WTC11 (cell line): ENCODE data around the gene TMEM19. TPM values are rescaled to one million over a fixed set of nuclear protein-coding genes. Genes with fewer than 3 reads are reported as not detected.

Experiments used
- ATAC-seq: fragments of 200-7000 bp; cut with Tn5 transposase; 2 replicates; pipeline ENCODE4 v1.10.0; 2021; ENCODE audit warnings: mild to moderate bottlenecking, moderate library complexity
- CTCF ChIA-PET: fragments of 300-600 bp; sonication (Branson Sonifier 250); formaldehyde crosslinking; loops from one replicate; lab custom pipeline; 2021; ENCODE audit warnings: antibody characterized with exemption; lab: Charles Lee
- POLR2A ChIA-PET: fragments of 350-600 bp; sonication (Branson Sonifier 250); formaldehyde crosslinking; loops from one replicate; lab custom pipeline; 2021; ENCODE audit warnings: antibody characterized with exemption; lab: Charles Lee
- DNase-seq: peaks from one replicate; pipeline ENCODE4 v3.0.0; 2021; ENCODE audit warnings: low spot score
- H3K27ac Mint-ChIP-seq: 2 replicates; pipeline ENCODE4 v1.8.0; 2021; ENCODE audit warnings: mixed read lengths
- H3K27me3 Mint-ChIP-seq: 2 replicates; pipeline ENCODE4 v1.8.0; 2021; ENCODE audit warnings: low read depth, mild to moderate bottlenecking, moderate library complexity, mixed read lengths
- H3K36me3 Mint-ChIP-seq: 2 replicates; pipeline ENCODE4 v1.8.0; 2021; ENCODE audit warnings: mixed read lengths
- H3K4me1 Mint-ChIP-seq: 2 replicates; pipeline ENCODE4 v1.8.0; 2022; ENCODE audit warnings: mixed read lengths
- H3K4me3 Mint-ChIP-seq: 2 replicates; pipeline ENCODE4 v1.8.0; 2021; ENCODE audit warnings: mild to moderate bottlenecking, moderate library complexity, mixed read lengths
- H3K9me3 Mint-ChIP-seq: 2 replicates; pipeline ENCODE4 v1.8.0; 2021; ENCODE audit warnings: mixed read lengths
- CBFB ChIP-seq: sonication (generic); formaldehyde crosslinking; IDR thresholded peaks from 2 replicates; pipeline ENCODE4 v1.8.1; 2022; ENCODE audit warnings: mild to moderate bottlenecking, low read depth, missing genetic modification reagents
- EMX1 ChIP-seq: fragments of 250-450 bp; sonication (Bioruptor Pico); IDR thresholded peaks from 2 replicates; pipeline ENCODE4 v1.8.0; 2021; ENCODE audit warnings: mild to moderate bottlenecking
- ESRRA ChIP-seq: sonication (generic); formaldehyde crosslinking; IDR thresholded peaks from 2 replicates; pipeline ENCODE4 v1.8.1; 2022; ENCODE audit warnings: mild to moderate bottlenecking, missing genetic modification reagents, borderline replicate concordance
- GTF2I ChIP-seq: fragments of 250-450 bp; sonication (Bioruptor Pico); conservative IDR thresholded peaks from 2 replicates; pipeline ENCODE4 v1.4.0; 2021; ENCODE audit warnings: mild to moderate bottlenecking
- MYBL2 ChIP-seq: sonication (generic); formaldehyde crosslinking; IDR thresholded peaks from 2 replicates; pipeline ENCODE4 v1.8.1; 2023; ENCODE audit warnings: mild to moderate bottlenecking, moderate library complexity, missing genetic modification reagents
- NFYB ChIP-seq: sonication (generic); formaldehyde crosslinking; conservative IDR thresholded peaks from 2 replicates; pipeline ENCODE4 v1.8.0; 2022; ENCODE audit warnings: low read depth, missing genetic modification reagents
- NR2C2 ChIP-seq: sonication (generic); formaldehyde crosslinking; IDR thresholded peaks from 2 replicates; pipeline ENCODE4 v1.8.0; 2022; ENCODE audit warnings: mild to moderate bottlenecking, missing genetic modification reagents
- NR3C1 ChIP-seq: sonication (generic); formaldehyde crosslinking; conservative IDR thresholded peaks from 2 replicates; pipeline ENCODE4 v1.8.1; 2023; ENCODE audit warnings: low read depth, mild to moderate bottlenecking, missing genetic modification reagents
- PRRX2 ChIP-seq: fragments of 250-450 bp; sonication (Bioruptor Pico); IDR thresholded peaks from 2 replicates; pipeline ENCODE4 v1.8.0; 2021; ENCODE audit warnings: mild to moderate bottlenecking
- TCF7 ChIP-seq: sonication (generic); formaldehyde crosslinking; IDR thresholded peaks from 2 replicates; pipeline ENCODE4 v1.8.0; 2022; ENCODE audit warnings: mild to moderate bottlenecking, low read depth, missing genetic modification reagents, moderate library complexity
- TP53 ChIP-seq: sonication (generic); formaldehyde crosslinking; IDR thresholded peaks from 2 replicates; pipeline ENCODE4 v1.8.1; 2023; ENCODE audit warnings: mild to moderate bottlenecking, missing genetic modification reagents
- ZBTB21 ChIP-seq: sonication (generic); formaldehyde crosslinking; IDR thresholded peaks from 2 replicates; pipeline ENCODE4 v1.8.1; 2023; ENCODE audit warnings: mild to moderate bottlenecking, missing genetic modification reagents, borderline replicate concordance
- ZNF121 ChIP-seq: sonication (generic); formaldehyde crosslinking; IDR thresholded peaks from 2 replicates; pipeline ENCODE4 v1.8.0; 2023; ENCODE audit warnings: missing genetic modification reagents
- ZNF219 ChIP-seq: sonication (generic); formaldehyde crosslinking; IDR thresholded peaks from 2 replicates; pipeline ENCODE4 v1.8.0; 2023; ENCODE audit warnings: missing genetic modification reagents, mild to moderate bottlenecking, borderline replicate concordance
- ZNF396 ChIP-seq: fragments of 250-450 bp; sonication (Bioruptor Pico); IDR thresholded peaks from 2 replicates; pipeline ENCODE4 v1.8.0; 2021; ENCODE audit warnings: mild to moderate bottlenecking, moderate library complexity, borderline replicate concordance
- ZNF416 ChIP-seq: fragments of 250-450 bp; sonication (Bioruptor Pico); IDR thresholded peaks from 2 replicates; pipeline ENCODE4 v1.9.0; 2021; ENCODE audit warnings: mild to moderate bottlenecking, inconsistent platforms
- ZNF671 ChIP-seq: fragments of 250-450 bp; sonication (Bioruptor Pico); IDR thresholded peaks from 2 replicates; pipeline ENCODE4 v1.8.0; 2021; ENCODE audit warnings: mild to moderate bottlenecking
- total RNA-seq: library from RNA; stranded (reverse); gene quantifications from 3 replicates; pipeline ENCODE4 v1.2.3, GENCODE V29; 2021
- TF ChIP-seq, protein P1 (sequence below): fragments of 250-450 bp; sonication (Bioruptor Pico); IDR thresholded peaks from 2 replicates; pipeline ENCODE4 v1.9.0; 2021; ENCODE audit warnings: mild to moderate bottlenecking
- TF ChIP-seq, protein P2 (sequence below): sonication (generic); formaldehyde crosslinking; IDR thresholded peaks from 2 replicates; pipeline ENCODE4 v1.8.0; 2022; ENCODE audit warnings: mild to moderate bottlenecking, missing genetic modification reagents
- TF ChIP-seq, protein P3 (sequence below): sonication (generic); formaldehyde crosslinking; IDR thresholded peaks from 2 replicates; pipeline ENCODE4 v1.8.1; 2023; ENCODE audit warnings: mild to moderate bottlenecking, missing genetic modification reagents, borderline replicate concordance
- TF ChIP-seq, protein P4 (sequence below): sonication (generic); formaldehyde crosslinking; IDR thresholded peaks from 2 replicates; pipeline ENCODE4 v1.8.1; 2023; ENCODE audit warnings: mild to moderate bottlenecking, missing genetic modification reagents, moderate library complexity
- TF ChIP-seq, protein P5 (sequence below): sonication (generic); formaldehyde crosslinking; IDR thresholded peaks from 2 replicates; pipeline ENCODE4 v1.8.1; 2022; ENCODE audit warnings: mild to moderate bottlenecking, moderate library complexity, missing genetic modification reagents
- TF ChIP-seq, protein P6 (sequence below): sonication (generic); formaldehyde crosslinking; IDR thresholded peaks from 2 replicates; pipeline ENCODE4 v1.8.1; 2022; ENCODE audit warnings: mild to moderate bottlenecking, missing genetic modification reagents, moderate library complexity, borderline replicate concordance
- TF ChIP-seq, protein P7 (sequence below): sonication (generic); formaldehyde crosslinking; IDR thresholded peaks from 2 replicates; pipeline ENCODE4 v1.8.0; 2022; ENCODE audit warnings: mild to moderate bottlenecking, missing genetic modification reagents

The TMEM19 gene
- total RNA-seq, 1 experiment from 2014 or later = 11.7 TPM

DNA sequence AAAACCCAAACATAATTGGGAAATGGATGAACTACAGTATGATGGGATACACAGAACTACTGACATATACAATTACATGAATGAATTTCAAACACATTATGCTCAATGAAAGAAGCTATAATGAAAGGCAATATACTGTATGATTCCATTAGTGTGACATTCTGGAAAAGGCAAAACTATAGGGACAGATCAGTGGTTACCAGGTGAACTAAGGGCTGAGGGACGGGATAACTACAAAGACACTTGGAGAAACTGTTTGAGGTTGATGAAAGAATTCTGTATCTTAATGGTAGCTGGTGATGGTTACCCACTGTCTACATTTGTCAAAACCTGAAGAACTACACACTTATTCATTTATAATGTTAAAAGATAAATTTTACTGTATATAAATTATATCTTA is 30.0 kb upstream of the TMEM19 start:
- H3K27me3 Mint-ChIP-seq = no peaks in the 10 kb centered on the region
- peaks cover 5% of the 10 kb centered on the region for H3K9me3 Mint-ChIP-seq
- peaks cover 26% of the 10 kb centered on the region for H3K36me3 Mint-ChIP-seq
- no peak overlapping the region for H3K27ac Mint-ChIP-seq
- H3K4me1 Mint-ChIP-seq = no peaks in the 10 kb centered on the region
- POLR2A ChIA-PET = no interaction called here
- DNase-seq (no peak), ATAC-seq (no peak)
- CTCF ChIA-PET = no interaction called here
- H3K4me3 Mint-ChIP-seq = no peak overlapping the region
- TF ChIP-seq, protein P1, sequence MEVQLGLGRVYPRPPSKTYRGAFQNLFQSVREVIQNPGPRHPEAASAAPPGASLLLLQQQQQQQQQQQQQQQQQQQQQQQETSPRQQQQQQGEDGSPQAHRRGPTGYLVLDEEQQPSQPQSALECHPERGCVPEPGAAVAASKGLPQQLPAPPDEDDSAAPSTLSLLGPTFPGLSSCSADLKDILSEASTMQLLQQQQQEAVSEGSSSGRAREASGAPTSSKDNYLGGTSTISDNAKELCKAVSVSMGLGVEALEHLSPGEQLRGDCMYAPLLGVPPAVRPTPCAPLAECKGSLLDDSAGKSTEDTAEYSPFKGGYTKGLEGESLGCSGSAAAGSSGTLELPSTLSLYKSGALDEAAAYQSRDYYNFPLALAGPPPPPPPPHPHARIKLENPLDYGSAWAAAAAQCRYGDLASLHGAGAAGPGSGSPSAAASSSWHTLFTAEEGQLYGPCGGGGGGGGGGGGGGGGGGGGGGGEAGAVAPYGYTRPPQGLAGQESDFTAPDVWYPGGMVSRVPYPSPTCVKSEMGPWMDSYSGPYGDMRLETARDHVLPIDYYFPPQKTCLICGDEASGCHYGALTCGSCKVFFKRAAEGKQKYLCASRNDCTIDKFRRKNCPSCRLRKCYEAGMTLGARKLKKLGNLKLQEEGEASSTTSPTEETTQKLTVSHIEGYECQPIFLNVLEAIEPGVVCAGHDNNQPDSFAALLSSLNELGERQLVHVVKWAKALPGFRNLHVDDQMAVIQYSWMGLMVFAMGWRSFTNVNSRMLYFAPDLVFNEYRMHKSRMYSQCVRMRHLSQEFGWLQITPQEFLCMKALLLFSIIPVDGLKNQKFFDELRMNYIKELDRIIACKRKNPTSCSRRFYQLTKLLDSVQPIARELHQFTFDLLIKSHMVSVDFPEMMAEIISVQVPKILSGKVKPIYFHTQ (CRISPR knock-in tag) = no peak
- TF ChIP-seq PRRX2 (no peak), ZNF219 (CRISPR knock-in tag) (no peak), NR3C1 (CRISPR knock-in tag) (no peak), ZNF396 (no peak), ZNF416 (CRISPR knock-in tag) (no peak), TP53 (CRISPR knock-in tag) (no peak), ESRRA (CRISPR knock-in tag) (no peak), TCF7 (CRISPR knock-in tag) (no peak), EMX1 (no peak), NR2C2 (no peak), CBFB (CRISPR knock-in tag) (no peak), ZNF121 (CRISPR knock-in tag) (no peak)
- TF ChIP-seq, protein P2, sequence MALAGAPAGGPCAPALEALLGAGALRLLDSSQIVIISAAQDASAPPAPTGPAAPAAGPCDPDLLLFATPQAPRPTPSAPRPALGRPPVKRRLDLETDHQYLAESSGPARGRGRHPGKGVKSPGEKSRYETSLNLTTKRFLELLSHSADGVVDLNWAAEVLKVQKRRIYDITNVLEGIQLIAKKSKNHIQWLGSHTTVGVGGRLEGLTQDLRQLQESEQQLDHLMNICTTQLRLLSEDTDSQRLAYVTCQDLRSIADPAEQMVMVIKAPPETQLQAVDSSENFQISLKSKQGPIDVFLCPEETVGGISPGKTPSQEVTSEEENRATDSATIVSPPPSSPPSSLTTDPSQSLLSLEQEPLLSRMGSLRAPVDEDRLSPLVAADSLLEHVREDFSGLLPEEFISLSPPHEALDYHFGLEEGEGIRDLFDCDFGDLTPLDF (CRISPR knock-in tag) = no peak
- TF ChIP-seq, protein P3, sequence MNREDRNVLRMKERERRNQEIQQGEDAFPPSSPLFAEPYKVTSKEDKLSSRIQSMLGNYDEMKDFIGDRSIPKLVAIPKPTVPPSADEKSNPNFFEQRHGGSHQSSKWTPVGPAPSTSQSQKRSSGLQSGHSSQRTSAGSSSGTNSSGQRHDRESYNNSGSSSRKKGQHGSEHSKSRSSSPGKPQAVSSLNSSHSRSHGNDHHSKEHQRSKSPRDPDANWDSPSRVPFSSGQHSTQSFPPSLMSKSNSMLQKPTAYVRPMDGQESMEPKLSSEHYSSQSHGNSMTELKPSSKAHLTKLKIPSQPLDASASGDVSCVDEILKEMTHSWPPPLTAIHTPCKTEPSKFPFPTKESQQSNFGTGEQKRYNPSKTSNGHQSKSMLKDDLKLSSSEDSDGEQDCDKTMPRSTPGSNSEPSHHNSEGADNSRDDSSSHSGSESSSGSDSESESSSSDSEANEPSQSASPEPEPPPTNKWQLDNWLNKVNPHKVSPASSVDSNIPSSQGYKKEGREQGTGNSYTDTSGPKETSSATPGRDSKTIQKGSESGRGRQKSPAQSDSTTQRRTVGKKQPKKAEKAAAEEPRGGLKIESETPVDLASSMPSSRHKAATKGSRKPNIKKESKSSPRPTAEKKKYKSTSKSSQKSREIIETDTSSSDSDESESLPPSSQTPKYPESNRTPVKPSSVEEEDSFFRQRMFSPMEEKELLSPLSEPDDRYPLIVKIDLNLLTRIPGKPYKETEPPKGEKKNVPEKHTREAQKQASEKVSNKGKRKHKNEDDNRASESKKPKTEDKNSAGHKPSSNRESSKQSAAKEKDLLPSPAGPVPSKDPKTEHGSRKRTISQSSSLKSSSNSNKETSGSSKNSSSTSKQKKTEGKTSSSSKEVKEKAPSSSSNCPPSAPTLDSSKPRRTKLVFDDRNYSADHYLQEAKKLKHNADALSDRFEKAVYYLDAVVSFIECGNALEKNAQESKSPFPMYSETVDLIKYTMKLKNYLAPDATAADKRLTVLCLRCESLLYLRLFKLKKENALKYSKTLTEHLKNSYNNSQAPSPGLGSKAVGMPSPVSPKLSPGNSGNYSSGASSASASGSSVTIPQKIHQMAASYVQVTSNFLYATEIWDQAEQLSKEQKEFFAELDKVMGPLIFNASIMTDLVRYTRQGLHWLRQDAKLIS = no peak
- TF ChIP-seq, protein P4, sequence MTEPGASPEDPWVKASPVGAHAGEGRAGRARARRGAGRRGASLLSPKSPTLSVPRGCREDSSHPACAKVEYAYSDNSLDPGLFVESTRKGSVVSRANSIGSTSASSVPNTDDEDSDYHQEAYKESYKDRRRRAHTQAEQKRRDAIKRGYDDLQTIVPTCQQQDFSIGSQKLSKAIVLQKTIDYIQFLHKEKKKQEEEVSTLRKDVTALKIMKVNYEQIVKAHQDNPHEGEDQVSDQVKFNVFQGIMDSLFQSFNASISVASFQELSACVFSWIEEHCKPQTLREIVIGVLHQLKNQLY (CRISPR knock-in tag) = no peak
- TF ChIP-seq, protein P5, sequence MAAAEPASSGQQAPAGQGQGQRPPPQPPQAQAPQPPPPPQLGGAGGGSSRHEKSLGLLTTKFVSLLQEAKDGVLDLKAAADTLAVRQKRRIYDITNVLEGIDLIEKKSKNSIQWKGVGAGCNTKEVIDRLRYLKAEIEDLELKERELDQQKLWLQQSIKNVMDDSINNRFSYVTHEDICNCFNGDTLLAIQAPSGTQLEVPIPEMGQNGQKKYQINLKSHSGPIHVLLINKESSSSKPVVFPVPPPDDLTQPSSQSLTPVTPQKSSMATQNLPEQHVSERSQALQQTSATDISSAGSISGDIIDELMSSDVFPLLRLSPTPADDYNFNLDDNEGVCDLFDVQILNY (CRISPR knock-in tag) = no peak

DNA sequence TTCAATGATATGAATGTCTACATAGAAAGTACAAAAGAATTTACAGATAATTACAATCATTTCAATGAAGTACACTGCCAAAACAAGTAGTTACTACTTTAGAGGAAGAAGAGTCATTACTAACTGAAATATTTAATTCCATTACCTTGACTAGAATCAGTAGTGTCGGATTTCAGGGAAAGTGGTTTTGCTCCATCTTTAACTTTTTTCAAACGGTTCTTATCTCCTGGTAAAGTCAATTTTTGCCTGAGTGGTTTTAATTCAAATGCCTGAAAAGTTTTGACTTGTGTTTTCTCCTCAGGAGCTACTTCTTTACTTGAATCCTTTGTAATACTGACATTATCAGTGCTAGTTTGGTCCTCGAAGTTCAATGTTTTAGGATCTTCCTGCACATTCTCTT is 29.1 kb upstream of the TMEM19 start:
- H3K36me3 Mint-ChIP-seq = peaks cover 26% of the 10 kb centered on the region
- H3K9me3 Mint-ChIP-seq = peaks cover 5% of the 10 kb centered on the region
- no peak overlapping the region for H3K27ac Mint-ChIP-seq
- ChIA-PET CTCF (no interaction called here), POLR2A (no interaction called here)
- DNase-seq (no peak), ATAC-seq (no peak)
- H3K27me3 Mint-ChIP-seq = no peaks in the 10 kb centered on the region
- H3K4me1 Mint-ChIP-seq = peaks cover 2% of the 10 kb centered on the region
- H3K4me3 Mint-ChIP-seq = no peak overlapping the region
- TF ChIP-seq, protein P4 (CRISPR knock-in tag) = no peak
- TF ChIP-seq ZNF671 (CRISPR knock-in tag) = no peak
- TF ChIP-seq, protein P6, sequence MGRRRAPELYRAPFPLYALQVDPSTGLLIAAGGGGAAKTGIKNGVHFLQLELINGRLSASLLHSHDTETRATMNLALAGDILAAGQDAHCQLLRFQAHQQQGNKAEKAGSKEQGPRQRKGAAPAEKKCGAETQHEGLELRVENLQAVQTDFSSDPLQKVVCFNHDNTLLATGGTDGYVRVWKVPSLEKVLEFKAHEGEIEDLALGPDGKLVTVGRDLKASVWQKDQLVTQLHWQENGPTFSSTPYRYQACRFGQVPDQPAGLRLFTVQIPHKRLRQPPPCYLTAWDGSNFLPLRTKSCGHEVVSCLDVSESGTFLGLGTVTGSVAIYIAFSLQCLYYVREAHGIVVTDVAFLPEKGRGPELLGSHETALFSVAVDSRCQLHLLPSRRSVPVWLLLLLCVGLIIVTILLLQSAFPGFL (CRISPR knock-in tag) = no peak
- TF ChIP-seq GTF2I (CRISPR knock-in tag) = no peak
- TF ChIP-seq ZBTB21 = no peak
- no peak for TF ChIP-seq NFYB (CRISPR knock-in tag)
- TF ChIP-seq, protein P7, sequence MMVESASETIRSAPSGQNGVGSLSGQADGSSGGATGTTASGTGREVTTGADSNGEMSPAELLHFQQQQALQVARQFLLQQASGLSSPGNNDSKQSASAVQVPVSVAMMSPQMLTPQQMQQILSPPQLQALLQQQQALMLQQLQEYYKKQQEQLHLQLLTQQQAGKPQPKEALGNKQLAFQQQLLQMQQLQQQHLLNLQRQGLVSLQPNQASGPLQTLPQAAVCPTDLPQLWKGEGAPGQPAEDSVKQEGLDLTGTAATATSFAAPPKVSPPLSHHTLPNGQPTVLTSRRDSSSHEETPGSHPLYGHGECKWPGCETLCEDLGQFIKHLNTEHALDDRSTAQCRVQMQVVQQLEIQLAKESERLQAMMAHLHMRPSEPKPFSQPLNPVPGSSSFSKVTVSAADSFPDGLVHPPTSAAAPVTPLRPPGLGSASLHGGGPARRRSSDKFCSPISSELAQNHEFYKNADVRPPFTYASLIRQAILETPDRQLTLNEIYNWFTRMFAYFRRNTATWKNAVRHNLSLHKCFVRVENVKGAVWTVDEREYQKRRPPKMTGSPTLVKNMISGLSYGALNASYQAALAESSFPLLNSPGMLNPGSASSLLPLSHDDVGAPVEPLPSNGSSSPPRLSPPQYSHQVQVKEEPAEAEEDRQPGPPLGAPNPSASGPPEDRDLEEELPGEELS = no peak
- no peak for TF ChIP-seq MYBL2 (CRISPR knock-in tag)
